Measurements from ENCODE around the gene LRRN4CL.

LRRN4CL gene

GRCh38 chr11:62646825-62647608 lies 42.3 kb downstream of the LRRN4CL start:
- no peak for DNase-seq (ENCODE audit: low read depth in 2 of 2)

DNA sequence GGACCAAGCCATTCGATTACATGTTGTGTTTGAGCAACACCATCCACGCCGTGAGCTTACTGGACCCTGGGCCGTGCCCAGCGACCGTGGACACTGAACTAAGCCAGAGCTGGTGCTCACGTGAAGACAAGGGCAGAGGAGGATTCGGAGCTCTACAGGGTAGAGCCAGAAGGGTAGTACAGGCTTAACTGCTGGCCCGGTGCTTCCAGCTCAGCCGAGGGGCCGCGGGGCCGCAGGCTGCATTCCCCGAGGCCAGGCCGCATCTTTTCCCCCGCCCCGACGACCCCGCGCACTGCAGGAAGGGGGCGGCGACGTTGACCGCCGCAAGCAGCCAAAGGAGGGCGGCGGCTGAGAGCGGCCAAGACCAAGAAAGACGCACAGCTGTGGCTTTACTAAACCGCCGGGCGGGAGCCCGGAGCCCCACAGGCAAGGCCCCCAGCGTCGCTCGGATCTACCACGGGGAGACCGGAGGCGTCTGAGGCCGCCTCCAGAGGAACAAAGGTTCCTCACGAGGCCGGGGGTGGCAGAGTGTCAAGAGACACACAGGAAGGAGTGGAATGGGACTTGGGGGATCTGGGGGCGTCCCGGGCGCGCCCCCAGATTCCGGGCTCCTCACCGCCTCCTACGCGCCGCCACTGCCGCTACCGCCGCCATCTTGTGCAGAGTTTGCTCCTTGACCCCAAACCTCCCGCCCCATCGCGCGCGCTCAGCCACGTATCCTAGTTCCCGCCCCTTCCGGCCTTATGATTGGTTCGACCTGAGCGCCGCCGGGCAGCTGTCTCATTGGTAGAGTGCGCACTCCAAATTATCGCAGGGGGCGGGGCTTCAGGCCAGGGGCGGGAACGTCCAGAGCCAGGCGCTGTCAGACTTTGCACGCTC lies 43.1 kb downstream of the LRRN4CL start, which contains the start of gene GANAB:
Gene GANAB, minus strand, starts transcription at position 668 of the 879 bp plus-strand sequence. Its CDS starts 14 bp downstream, at position 654.
- DNase-seq (ENCODE audit: low read depth in 2 of 2), result peak; percentile 99 to 100

DNA sequence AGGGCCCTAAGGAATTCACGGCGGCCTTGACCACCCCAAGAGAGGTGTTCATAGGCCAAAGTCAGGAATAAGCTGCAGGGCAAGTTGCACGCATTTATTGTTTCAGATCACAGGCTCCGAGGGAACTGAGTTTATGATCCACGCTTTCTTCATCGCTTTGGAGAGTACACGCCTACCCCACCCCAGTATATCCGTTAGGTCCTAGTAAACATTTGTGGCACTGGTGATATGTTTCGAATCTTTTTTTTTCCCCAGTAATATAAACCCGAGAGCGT lies 43.7 kb downstream of the LRRN4CL start:
- no peak for DNase-seq (ENCODE audit: low read depth in 2 of 2)

DNA sequence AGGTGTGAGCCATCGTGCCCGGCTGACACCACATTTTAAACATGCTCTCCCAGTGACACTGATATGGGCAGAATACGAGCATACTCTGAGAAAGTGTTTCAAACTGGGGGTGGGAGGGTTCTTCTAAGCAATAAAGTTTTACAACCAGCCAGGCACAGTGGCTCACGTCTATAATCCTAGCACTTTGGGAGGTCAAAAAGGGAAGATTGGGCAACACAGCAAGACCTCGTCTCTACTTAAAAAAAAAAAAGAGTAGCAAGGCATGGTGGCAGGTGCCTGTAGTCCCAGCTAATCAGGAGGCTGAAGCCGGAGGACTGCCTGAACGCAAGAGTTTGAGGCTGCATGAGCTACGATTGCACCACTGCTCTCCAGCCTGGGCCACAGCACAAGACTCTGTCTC lies 45.1 kb downstream of the LRRN4CL start:
- DNase-seq (ENCODE audit: low read depth in 2 of 2), result no peak
